CD4-positive, alpha-beta T cell (primary cell): Measurements from ENCODE around the gene SND1. TPM values are rescaled to one million over a fixed set of nuclear protein-coding genes. Genes with fewer than 3 reads are reported as not detected.

Experiments
- ATAC-seq: fragments of 200-7000 bp; cut with Tn5 transposase; one replicate; pipeline ENCODE4 v1.10.0; 2022; ENCODE audit warnings: mild to moderate bottlenecking; ENCODE audit not compliant: poor library complexity
- CTCF ChIA-PET: fragments of 350-600 bp; sonication (Branson Sonifier 250); formaldehyde crosslinking; loops from one replicate; lab custom pipeline; 2021; ENCODE audit warnings: antibody characterized with exemption, inconsistent platforms; lab: Charles Lee
- POLR2A ChIA-PET: fragments of 350-600 bp; sonication (Branson Sonifier 250); formaldehyde crosslinking; loops from one replicate; lab custom pipeline; 2021; ENCODE audit warnings: antibody characterized with exemption, inconsistent platforms; lab: Charles Lee
- DNase-seq, 14 experiments: peaks; one replicate each; pipeline ENCODE4 v3.0.0-alpha.2; 2013 to 2020; ENCODE audit warnings: mixed read lengths in 2 of 14
- H3K27ac ChIP-seq, 2 donors: one replicate each; pipeline versions ENCODE4 v1.5.1 to v1.7.0; 2013; ENCODE audit warnings: low read length in 2 of 2, low read depth in 1 of 2, mild to moderate bottlenecking in 1 of 2
- H3K27me3 ChIP-seq, 2 experiments: 1 replicate in 1 of 2; 2 replicates in 1 of 2; pipeline versions ENCODE4 v1.6.1 to v1.7.0; 2013; ENCODE audit warnings: low read length in 2 of 2, control low read depth in 1 of 2, mild to moderate bottlenecking in 1 of 2, moderate library complexity in 1 of 2; ENCODE audit not compliant: insufficient read depth in 2 of 2, control insufficient read depth in 1 of 2
- H3K36me3 ChIP-seq: one replicate; pipeline ENCODE4 v1.6.1; 2013; ENCODE audit warnings: low read length, control low read depth; ENCODE audit not compliant: insufficient read depth
- H3K4me1 ChIP-seq: one replicate; pipeline ENCODE4 v1.6.1; 2013; ENCODE audit warnings: low read length, control low read depth; ENCODE audit not compliant: insufficient read depth
- H3K4me3 ChIP-seq: one replicate; pipeline ENCODE4 v1.5.1; 2013; ENCODE audit warnings: mild to moderate bottlenecking, low read length, moderate library complexity
- H3K9me3 ChIP-seq, 2 experiments: 1 replicate in 1 of 2; 2 replicates in 1 of 2; pipeline versions ENCODE4 v1.6.1 to v1.7.0; 2013; ENCODE audit warnings: low read length in 2 of 2, mild to moderate bottlenecking in 2 of 2, control low read depth in 1 of 2, moderate library complexity in 1 of 2; ENCODE audit not compliant: control insufficient read depth in 1 of 2, insufficient read depth in 1 of 2
- H3K27ac Mint-ChIP-seq: one replicate; pipeline ENCODE4 v1.8.0; 2020; ENCODE audit warnings: mixed read lengths
- H3K27me3 Mint-ChIP-seq: one replicate; pipeline ENCODE4 v1.8.0; 2021; ENCODE audit warnings: mixed read lengths
- H3K36me3 Mint-ChIP-seq: one replicate; pipeline ENCODE4 v1.8.0; 2021; ENCODE audit warnings: low read depth, mixed read lengths
- H3K4me1 Mint-ChIP-seq: one replicate; pipeline ENCODE4 v1.8.0; 2021; ENCODE audit warnings: low read depth, mixed read lengths
- H3K4me3 Mint-ChIP-seq: one replicate; pipeline ENCODE4 v1.8.0; 2020; ENCODE audit warnings: mild to moderate bottlenecking, mixed read lengths
- H3K9me3 Mint-ChIP-seq: one replicate; pipeline ENCODE4 v1.8.0; 2020; ENCODE audit warnings: mixed read lengths
- CTCF ChIP-seq: fragments of 200-600 bp; IDR thresholded peaks from one replicate; pipeline ENCODE4 v1.8.0; 2022; ENCODE audit warnings: antibody characterized with exemption, mild to moderate bottlenecking
- intact Hi-C, 2 experiments: fragments of 100-400 bp; cut with DNase I in 1 of 2; cut with micrococcal nuclease in 1 of 2; formaldehyde crosslinking; loops; one replicate each; pipeline versions ENCODE4 v1.15.1 to v1.9.0; 2023 to 2025; cut with DNase I, micrococcal nuclease
- total RNA-seq, 174 experiments: library from RNA in 2 of 174; stranded (reverse) in 2 of 174; gene quantifications; one replicate each; pipeline ENCODE4 v1.2.3 and lab custom pipeline; 2021 to 2026

Gene SND1
- total RNA-seq, 2 experiments from 2014 or later = 104 to 113 TPM

- Mint-ChIP-seq H3K4me1 (no peaks in the 10 kb centered on the region), H3K36me3 (peaks cover 60% of the 10 kb centered on the region), H3K4me3 (no peak overlapping the region), H3K27ac (no peak overlapping the region), H3K9me3 (no peaks in the 10 kb centered on the region), H3K27me3 (no peaks in the 10 kb centered on the region)
- POLR2A ChIA-PET = no interaction called here
- CTCF ChIA-PET = no interaction called here
- Histone ChIP-seq H3K9me3 (no peaks in the 10 kb centered on the region), H3K27me3 (no peaks in the 10 kb centered on the region), H3K27ac (no peak overlapping the region), H3K4me3 (no peak overlapping the region), H3K36me3 (peaks cover 30% of the 10 kb centered on the region), H3K4me1 (no peaks in the 10 kb centered on the region)
- intact Hi-C loops = no loop called here
- ATAC-seq = no peak
- DNase-seq = no peak
- no peak for TF ChIP-seq CTCF
Measured at GRCh38 chr7:127934711-127935110, 282.7 kb downstream of the SND1 start.

GRCh38 chr7:127935847-127936376 lies 283.9 kb downstream of the SND1 start:
- H3K4me1 Mint-ChIP-seq = no peaks in the 10 kb centered on the region
- POLR2A ChIA-PET = no interaction called here
- CTCF ChIA-PET = interaction anchor here (0.6 kb wide), 1 partner anchor 1430 kb away, joined by 3 read pairs; no protein-coding TSS in a partner anchor
- Histone ChIP-seq H3K4me3 (no peak overlapping the region), H3K4me1 (no peaks in the 10 kb centered on the region), H3K27ac (no peak overlapping the region), H3K9me3 (no peaks in the 10 kb centered on the region), H3K36me3 (peaks cover 22% of the 10 kb centered on the region), H3K27me3 (no peaks in the 10 kb centered on the region)
- DNase-seq (no peak), ATAC-seq (no peak)
- no peak overlapping the region for H3K4me3 Mint-ChIP-seq
- intact Hi-C loops = no loop called here
- TF ChIP-seq CTCF = no peak
- peaks cover 54% of the 10 kb centered on the region for H3K36me3 Mint-ChIP-seq
- H3K27me3 Mint-ChIP-seq = no peaks in the 10 kb centered on the region
- H3K27ac Mint-ChIP-seq = no peak overlapping the region
- no peaks in the 10 kb centered on the region for H3K9me3 Mint-ChIP-seq

- H3K4me1 ChIP-seq = no peaks in the 10 kb centered on the region
- Mint-ChIP-seq H3K27me3 (no peaks in the 10 kb centered on the region), H3K36me3 (peaks cover 47% of the 10 kb centered on the region), H3K27ac (no peak overlapping the region), H3K4me3 (no peak overlapping the region), H3K9me3 (no peaks in the 10 kb centered on the region), H3K4me1 (no peaks in the 10 kb centered on the region)
- H3K9me3 ChIP-seq = no peaks in the 10 kb centered on the region
- H3K4me3 ChIP-seq = no peak overlapping the region
- POLR2A ChIA-PET = no interaction called here
- no peak overlapping the region for H3K27ac ChIP-seq
- ATAC-seq = no peak
- H3K36me3 ChIP-seq = peaks cover 11% of the 10 kb centered on the region
- no peak for TF ChIP-seq CTCF
- DNase-seq = no peak
- CTCF ChIA-PET = no interaction called here
- H3K27me3 ChIP-seq = no peaks in the 10 kb centered on the region
- intact Hi-C loops = no loop called here
Measured at GRCh38 chr7:127937066-127937680, 285.2 kb downstream of the SND1 start.
